Hepatocyte (in vitro differentiated cells): Measurements from ENCODE around the gene HAAO. TPM values are rescaled to one million over a fixed set of nuclear protein-coding genes. Genes with fewer than 3 reads are reported as not detected.

ENCODE experiments used
- DNase-seq: peaks from one replicate; pipeline ENCODE4 v3.0.0-alpha.2; 2016; ENCODE audit warnings: low spot score
- H2AFZ ChIP-seq: fragments of 200-600 bp; sonication (generic); 2 replicates; pipeline ENCODE4 v1.6.0; 2016; ENCODE audit warnings: antibody characterized with exemption, mild to moderate bottlenecking
- H3K27ac ChIP-seq: fragments of 200-600 bp; sonication (generic); 2 replicates; pipeline ENCODE4 v1.5.1; 2016; ENCODE audit warnings: mild to moderate bottlenecking
- H3K27me3 ChIP-seq: fragments of 200-600 bp; sonication (generic); 2 replicates; pipeline ENCODE4 v1.6.1; 2016
- H3K36me3 ChIP-seq: fragments of 200-600 bp; sonication (generic); replicated peaks from 2 replicates; pipeline ENCODE4 v1.5.1; 2016; ENCODE audit warnings: low read depth; ENCODE audit not compliant: insufficient read depth
- H3K4me1 ChIP-seq: fragments of 200-600 bp; sonication (generic); 2 replicates; pipeline ENCODE4 v1.5.1; 2016; ENCODE audit warnings: mild to moderate bottlenecking, moderate library complexity; ENCODE audit not compliant: insufficient read depth
- H3K4me2 ChIP-seq: fragments of 200-600 bp; sonication (generic); 2 replicates; pipeline ENCODE4 v1.6.0; 2016
- H3K4me3 ChIP-seq: fragments of 200-600 bp; sonication (generic); 2 replicates; pipeline ENCODE4 v1.5.1; 2016; ENCODE audit warnings: mild to moderate bottlenecking
- H3K79me2 ChIP-seq: fragments of 200-600 bp; sonication (generic); 2 replicates; pipeline ENCODE4 v1.6.0; 2017; ENCODE audit warnings: mild to moderate bottlenecking
- H3K9me2 ChIP-seq: fragments of 200-600 bp; sonication (generic); replicated peaks from 2 replicates; pipeline ENCODE4 v1.6.0; 2017; ENCODE audit warnings: mild to moderate bottlenecking; ENCODE audit not compliant: insufficient read depth
- H3K9me3 ChIP-seq: fragments of 200-600 bp; sonication (generic); 2 replicates; pipeline ENCODE4 v1.5.1; 2016; ENCODE audit warnings: low read depth, mild to moderate bottlenecking
- H4K20me1 ChIP-seq: fragments of 200-600 bp; sonication (generic); 2 replicates; pipeline ENCODE4 v1.6.0; 2016; ENCODE audit warnings: mild to moderate bottlenecking; ENCODE audit not compliant: insufficient read depth, poor library complexity, severe bottlenecking
- EZH2 ChIP-seq: fragments of 200-600 bp; sonication (generic); IDR thresholded peaks from 2 replicates; pipeline ENCODE4 v1.6.1; 2016; ENCODE audit warnings: antibody characterized with exemption, mild to moderate bottlenecking, borderline replicate concordance
- EZH2phosphoT487 ChIP-seq: fragments of 200-600 bp; sonication (generic); IDR thresholded peaks from one replicate; pipeline ENCODE4 v1.6.1; 2018; ENCODE audit warnings: antibody characterized with exemption, mild to moderate bottlenecking, low read depth, moderate library complexity; ENCODE audit not compliant: unreplicated experiment, severe bottlenecking
- WGBS: methylation state at CpG from one replicate; pipeline ENCODE4 v1.1.6; 2016; ENCODE audit warnings: low lambda C conversion rate; ENCODE audit errors: missing lambda C conversion rate; 5-methylcytosine and 5-hydroxymethylcytosine counted together
- polyA plus RNA-seq: library from polyadenylated mRNA; unstranded; fragments of >200 nt; fragmentation: Nextera tagmentation; extraction: Ambion mirVana; gene quantifications from 2 replicates; pipeline ENCODE4 v1.2.1, GENCODE V29; 2016
- total RNA-seq: library from RNA; depleted of rRNA; stranded (reverse); fragments of >200 nt; gene quantifications from 2 replicates; pipeline ENCODE4 v1.2.3, GENCODE V29; 2014
- TF ChIP-seq, protein P1 (sequence below): fragments of 200-600 bp; sonication (generic); IDR thresholded peaks from 2 replicates; pipeline ENCODE4 v1.5.1; 2016; ENCODE audit warnings: antibody characterized with exemption, mild to moderate bottlenecking; ENCODE audit not compliant: poor library complexity

HAAO gene
- total and polyA plus RNA-seq, 2 experiments from 2014 or later, result 22.0 to 35.4 TPM

DNA sequence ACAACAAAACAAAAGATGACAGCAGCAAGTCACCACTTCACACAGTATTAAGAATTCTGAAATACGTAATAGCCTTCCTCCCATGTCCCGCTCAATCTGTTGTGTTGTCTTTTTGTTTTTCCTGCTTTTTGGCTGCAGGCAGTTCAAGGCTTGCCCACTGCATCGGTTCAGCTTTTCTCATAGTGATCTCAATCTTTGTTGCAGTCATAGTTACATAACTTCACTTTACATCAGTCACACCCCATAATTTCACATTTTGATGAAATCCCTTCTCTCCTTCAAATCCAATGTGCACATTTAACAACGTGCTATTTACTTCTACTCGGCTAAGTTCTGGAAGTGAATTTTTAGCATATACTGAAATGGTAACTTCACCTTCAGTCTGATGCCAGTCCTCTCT is 33.8 kb upstream of the HAAO start:
- no peak overlapping the region for H2AFZ ChIP-seq
- no peaks in the 10 kb centered on the region for H3K9me3 ChIP-seq
- no peak for DNase-seq
- H3K9me2 ChIP-seq, result no peaks in the 10 kb centered on the region
- H4K20me1 ChIP-seq, result no peaks in the 10 kb centered on the region
- H3K27me3 ChIP-seq, result no peaks in the 10 kb centered on the region
- peaks cover 7% of the 10 kb centered on the region for H3K4me1 ChIP-seq
- H3K4me3 ChIP-seq, result no peak overlapping the region
- H3K36me3 ChIP-seq, result no peaks in the 10 kb centered on the region
- H3K27ac ChIP-seq, result no peak overlapping the region
- 71% methylated on average over 5 of the region's 5 CpGs for WGBS
- no peak overlapping the region for H3K4me2 ChIP-seq
- no peak for TF ChIP-seq EZH2
- TF ChIP-seq, protein P1, sequence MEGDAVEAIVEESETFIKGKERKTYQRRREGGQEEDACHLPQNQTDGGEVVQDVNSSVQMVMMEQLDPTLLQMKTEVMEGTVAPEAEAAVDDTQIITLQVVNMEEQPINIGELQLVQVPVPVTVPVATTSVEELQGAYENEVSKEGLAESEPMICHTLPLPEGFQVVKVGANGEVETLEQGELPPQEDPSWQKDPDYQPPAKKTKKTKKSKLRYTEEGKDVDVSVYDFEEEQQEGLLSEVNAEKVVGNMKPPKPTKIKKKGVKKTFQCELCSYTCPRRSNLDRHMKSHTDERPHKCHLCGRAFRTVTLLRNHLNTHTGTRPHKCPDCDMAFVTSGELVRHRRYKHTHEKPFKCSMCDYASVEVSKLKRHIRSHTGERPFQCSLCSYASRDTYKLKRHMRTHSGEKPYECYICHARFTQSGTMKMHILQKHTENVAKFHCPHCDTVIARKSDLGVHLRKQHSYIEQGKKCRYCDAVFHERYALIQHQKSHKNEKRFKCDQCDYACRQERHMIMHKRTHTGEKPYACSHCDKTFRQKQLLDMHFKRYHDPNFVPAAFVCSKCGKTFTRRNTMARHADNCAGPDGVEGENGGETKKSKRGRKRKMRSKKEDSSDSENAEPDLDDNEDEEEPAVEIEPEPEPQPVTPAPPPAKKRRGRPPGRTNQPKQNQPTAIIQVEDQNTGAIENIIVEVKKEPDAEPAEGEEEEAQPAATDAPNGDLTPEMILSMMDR, result no peak
- no peak for TF ChIP-seq EZH2phosphoT487
- H3K79me2 ChIP-seq, result no peaks in the 10 kb centered on the region

- Histone ChIP-seq H4K20me1 (no peaks in the 10 kb centered on the region), H3K27me3 (no peaks in the 10 kb centered on the region), H3K27ac (no peak overlapping the region), H3K4me2 (no peak overlapping the region), H2AFZ (no peak overlapping the region), H3K4me3 (no peak overlapping the region), H3K79me2 (no peaks in the 10 kb centered on the region), H3K4me1 (peaks cover 6% of the 10 kb centered on the region), H3K36me3 (no peaks in the 10 kb centered on the region), H3K9me2 (no peaks in the 10 kb centered on the region), H3K9me3 (no peaks in the 10 kb centered on the region)
- WGBS, result 88% methylated on average over 2 of the region's 2 CpGs
- TF ChIP-seq, protein P1, result no peak
- no peak for TF ChIP-seq EZH2phosphoT487
- TF ChIP-seq EZH2, result no peak
- no peak for DNase-seq
These were observed 32.0 kb upstream of the HAAO start for GRCh38 chr2:42824454-42824807.

GRCh38 chr2:42823744-42824453 is 31.5 kb upstream of the HAAO start:
- no peak overlapping the region for H2AFZ ChIP-seq
- H3K27ac ChIP-seq, result no peak overlapping the region
- TF ChIP-seq EZH2phosphoT487 (no peak), EZH2 (no peak)
- TF ChIP-seq, protein P1, result no peak
- no peaks in the 10 kb centered on the region for H3K9me2 ChIP-seq
- WGBS, result 89% methylated on average over 11 of the region's 11 CpGs
- H3K4me2 ChIP-seq, result no peak overlapping the region
- H4K20me1 ChIP-seq, result no peaks in the 10 kb centered on the region
- H3K9me3 ChIP-seq, result no peaks in the 10 kb centered on the region
- no peak overlapping the region for H3K4me3 ChIP-seq
- no peaks in the 10 kb centered on the region for H3K79me2 ChIP-seq
- H3K36me3 ChIP-seq, result no peaks in the 10 kb centered on the region
- peaks cover under 1% of the 10 kb centered on the region for H3K4me1 ChIP-seq
- no peaks in the 10 kb centered on the region for H3K27me3 ChIP-seq
- DNase-seq, result no peak
